AG08395 (cell line): ENCODE results near the gene DCAF4L1.

Experiments used
- DNase-seq: peaks from one replicate; pipeline ENCODE4 v3.0.0; 2012; ENCODE audit warnings: mixed read lengths, low spot score

Gene DCAF4L1

GRCh38 chr4:41981456-41981855 lies at the start of gene DCAF4L1:
TSS of gene DCAF4L1 (plus strand) at chr4:41981756. CDS start at chr4:41981793, 37 bp downstream.
- no peak for DNase-seq

GRCh38 chr4:41932988-41933387 lies 48.6 kb upstream of the DCAF4L1 start:
- no peak for DNase-seq

- no peak for DNase-seq
These were observed 47.5 kb upstream of the DCAF4L1 start for GRCh38 chr4:41933997-41934503.

GRCh38 chr4:41934514-41934900 lies 47.0 kb upstream of the DCAF4L1 start:
- DNase-seq = no peak

- peak; percentile 90 for DNase-seq
These were observed 46.5 kb upstream of the DCAF4L1 start, which contains the start of gene TMEM33 for GRCh38 chr4:41934901-41935651. TSS of gene TMEM33 (plus strand) at chr4:41935429. CDS start at chr4:41935485, 56 bp downstream.

- DNase-seq = peak; percentile 17
These were observed 45.9 kb upstream of the DCAF4L1 start for GRCh38 chr4:41935652-41936021.

GRCh38 chr4:41939016-41939626 lies 42.4 kb upstream of the DCAF4L1 start:
- DNase-seq = no peak

GRCh38 chr4:41940834-41941233 lies 40.7 kb upstream of the DCAF4L1 start:
- DNase-seq = no peak

GRCh38 chr4:41943506-41943905 lies 38.0 kb upstream of the DCAF4L1 start:
- DNase-seq = no peak

- no peak for DNase-seq
These were observed 37.5 kb upstream of the DCAF4L1 start for GRCh38 chr4:41944089-41944488.

GRCh38 chr4:41949531-41949930 lies 32.0 kb upstream of the DCAF4L1 start:
- no peak for DNase-seq

- DNase-seq = no peak
These were observed 23.9 kb upstream of the DCAF4L1 start for GRCh38 chr4:41957634-41958033.

- no peak for DNase-seq
These were observed 18.5 kb upstream of the DCAF4L1 start for GRCh38 chr4:41963105-41963504.

GRCh38 chr4:41964401-41964800 lies 17.2 kb upstream of the DCAF4L1 start:
- DNase-seq = no peak

- DNase-seq = no peak
These were observed 14.2 kb upstream of the DCAF4L1 start for GRCh38 chr4:41967392-41967791.

- DNase-seq = no peak
These were observed 11.9 kb upstream of the DCAF4L1 start for GRCh38 chr4:41969671-41970070.

GRCh38 chr4:41975341-41975740 lies 6.2 kb upstream of the DCAF4L1 start:
- DNase-seq = no peak

- no peak for DNase-seq
These were observed 4.6 kb upstream of the DCAF4L1 start for GRCh38 chr4:41976775-41977516.

- DNase-seq = peak; percentile 23
These were observed 3.8 kb upstream of the DCAF4L1 start for GRCh38 chr4:41977709-41978108.

GRCh38 chr4:41982716-41983115 lies 1.2 kb downstream of the DCAF4L1 start:
- no peak for DNase-seq

- DNase-seq = no peak
These were observed 3.6 kb downstream of the DCAF4L1 start for GRCh38 chr4:41985151-41985550.

- no peak for DNase-seq
These were observed 8.4 kb downstream of the DCAF4L1 start for GRCh38 chr4:41989994-41990364.
